Keratinocyte (primary cell): Measurements from ENCODE around the gene VOPP1. TPM values are rescaled to one million over a fixed set of nuclear protein-coding genes. Genes with fewer than 3 reads are reported as not detected.

Experiments
- DNase-seq: peaks from one replicate; pipeline ENCODE4 v3.0.0-alpha.2; 2011; ENCODE audit warnings: low read depth, missing footprints, low spot score
- FAIRE-seq: peaks from 2 replicates; lab custom pipeline; 2011; peaks lifted over from hg19 to GRCh38; lab: Jason Lieb, UNC
- H2AFZ ChIP-seq: 2 replicates; pipeline ENCODE4 v1.6.0; 2012; ENCODE audit warnings: low read length, control low read depth, inconsistent platforms; ENCODE audit not compliant: control insufficient read depth
- H3K27ac ChIP-seq: 2 replicates; pipeline ENCODE4 v1.5.1; 2011; ENCODE audit warnings: low read length; ENCODE audit not compliant: control insufficient read depth, insufficient read depth
- H3K27me3 ChIP-seq: 3 replicates; pipeline ENCODE4 v1.6.0; 2011; ENCODE audit warnings: low read length; ENCODE audit not compliant: control insufficient read depth, insufficient read depth; ENCODE audit errors: extremely low read depth
- H3K36me3 ChIP-seq, 2 experiments: 2 replicates in 1 of 2; 3 replicates in 1 of 2; pipeline ENCODE4 v1.5.1; 2011; ENCODE audit warnings: low read length in 2 of 2, mild to moderate bottlenecking in 1 of 2; ENCODE audit not compliant: control insufficient read depth in 2 of 2, insufficient read depth in 2 of 2; ENCODE audit errors: extremely low read depth in 1 of 2
- H3K4me1 ChIP-seq: 3 replicates; pipeline ENCODE4 v1.5.1; 2011; ENCODE audit warnings: low read length; ENCODE audit not compliant: control insufficient read depth, insufficient read depth; ENCODE audit errors: extremely low read depth
- H3K4me2 ChIP-seq: 3 replicates; pipeline ENCODE4 v1.6.0; 2011; ENCODE audit warnings: low read depth, low read length; ENCODE audit not compliant: control insufficient read depth, insufficient read depth; ENCODE audit errors: extremely low read depth
- H3K4me3 ChIP-seq, 3 experiments: fragments of 200-600 bp in 1 of 3; sonication (generic) in 1 of 3; 2 replicates in 2 of 3; 3 replicates in 1 of 3; pipeline ENCODE4 v1.5.1; 2011 to 2016; ENCODE audit warnings: low read length in 3 of 3, mild to moderate bottlenecking in 3 of 3, control low read depth in 2 of 3, inconsistent platforms in 1 of 3, low read depth in 1 of 3, mixed read lengths in 1 of 3, mixed run types in 1 of 3, moderate library complexity in 1 of 3; ENCODE audit not compliant: control insufficient read depth in 2 of 3, insufficient read depth in 2 of 3; ENCODE audit errors: extremely low read depth in 1 of 3
- H3K79me2 ChIP-seq: 2 replicates; pipeline ENCODE4 v1.6.0; 2012; ENCODE audit warnings: low read length; ENCODE audit not compliant: control insufficient read depth, insufficient read depth
- H3K9ac ChIP-seq: 3 replicates; pipeline ENCODE4 v1.6.0; 2011; ENCODE audit warnings: low read length; ENCODE audit not compliant: control insufficient read depth, insufficient read depth; ENCODE audit errors: extremely low read depth
- H3K9me1 ChIP-seq: 3 replicates; pipeline ENCODE4 v1.6.0; 2011; ENCODE audit warnings: low read length; ENCODE audit not compliant: control insufficient read depth, insufficient read depth; ENCODE audit errors: extremely low read depth
- H3K9me3 ChIP-seq: 2 replicates; pipeline ENCODE4 v1.5.1; 2012; ENCODE audit warnings: low read depth, low read length; ENCODE audit not compliant: control insufficient read depth
- H4K20me1 ChIP-seq: 3 replicates; pipeline ENCODE4 v1.6.0; 2011; ENCODE audit warnings: low read length; ENCODE audit not compliant: control insufficient read depth, insufficient read depth; ENCODE audit errors: extremely low read depth
- CTCF ChIP-seq, 3 experiments: IDR thresholded peaks in 1 of 3; conservative IDR thresholded peaks in 1 of 3; optimal IDR thresholded peaks in 1 of 3; 2 replicates in 2 of 3; 3 replicates in 1 of 3; pipeline versions ENCODE3 to v1.5.1; 2011; ENCODE audit warnings: low read length in 3 of 3, mild to moderate bottlenecking in 3 of 3, moderate library complexity in 2 of 3, control low read depth in 1 of 3, inconsistent platforms in 1 of 3; ENCODE audit not compliant: insufficient read depth in 2 of 3; ENCODE audit errors: extremely low read depth in 1 of 3
- EZH2 ChIP-seq: IDR thresholded peaks from one replicate; pipeline ENCODE4 v1.6.1; 2012; ENCODE audit warnings: inconsistent platforms, mild to moderate bottlenecking, low read length, moderate library complexity
- dilution Hi-C: fragments of 300-500 bp; cut with MboI; formaldehyde crosslinking; loops from one replicate; pipeline ENCODE4 v1.7.0; 2020; ENCODE audit warnings: low sequenced_read_pairs; ENCODE audit not compliant: extremely low pct_ligation_motif_present
- polyA plus RNA-seq, 5 experiments: library from polyadenylated mRNA; depleted of rRNA in 3 of 5; stranded (reverse) in 3 of 5; stranded (forward) in 1 of 5; unstranded in 1 of 5; fragments of >200 nt; gene quantifications; 1 replicate in 1 of 5; 2 replicates in 3 of 5; 3 replicates in 1 of 5; pipeline versions ENCODE4 v1.2.1 to v1.2.3, GENCODE V29; 2011 to 2012; ENCODE audit warnings: missing spikeins in 2 of 5, low read depth in 1 of 5, low replicate concordance in 1 of 5

The VOPP1 gene
- polyA plus RNA-seq, 1 donor (not counting 4 experiments of a cell fraction or from before 2014, with no cell fraction given), result 49.2 TPM

- Histone ChIP-seq H3K9me3 (no peaks in the 10 kb centered on the region), H3K27ac (no peak overlapping the region), H3K4me2 (no peak overlapping the region), H3K9me1 (no peaks in the 10 kb centered on the region), H3K9ac (no peak overlapping the region), H4K20me1 (no peaks in the 10 kb centered on the region), H2AFZ (no peak overlapping the region), H3K27me3 (peaks cover 6% of the 10 kb centered on the region), H3K79me2 (no peaks in the 10 kb centered on the region), H3K36me3 (no peaks in the 10 kb centered on the region), H3K4me3 (no peak overlapping the region), H3K4me1 (no peaks in the 10 kb centered on the region)
- TF ChIP-seq CTCF (optimal IDR thresholded peaks at IDR 0.05 in 1 of 3, IDR thresholded peaks at IDR 0.05 in 1 of 3, conservative IDR thresholded peaks at IDR 0.05 in 1 of 3; ENCODE audit: extremely low read depth in 1 of 3, insufficient read depth in 2 of 3, low read length in 3 of 3) (no peak), EZH2 (no peak)
- DNase-seq (no peak), FAIRE-seq (no peak)
- dilution Hi-C loops, result no loop called here
Measured at GRCh38 chr7:55595511-55595910, 23.2 kb upstream of the VOPP1 start.

GRCh38 chr7:55594870-55595269, 22.6 kb upstream of the VOPP1 start:
- Histone ChIP-seq H3K9ac (no peak overlapping the region), H3K79me2 (no peaks in the 10 kb centered on the region), H3K36me3 (no peaks in the 10 kb centered on the region), H2AFZ (no peak overlapping the region), H3K9me1 (no peaks in the 10 kb centered on the region), H3K4me3 (no peak overlapping the region), H3K9me3 (no peaks in the 10 kb centered on the region), H3K27ac (no peak overlapping the region), H4K20me1 (no peaks in the 10 kb centered on the region), H3K4me1 (no peaks in the 10 kb centered on the region), H3K4me2 (no peak overlapping the region), H3K27me3 (peaks cover 8% of the 10 kb centered on the region)
- TF ChIP-seq CTCF (optimal IDR thresholded peaks at IDR 0.05 in 1 of 3, IDR thresholded peaks at IDR 0.05 in 1 of 3, conservative IDR thresholded peaks at IDR 0.05 in 1 of 3; ENCODE audit: extremely low read depth in 1 of 3, insufficient read depth in 2 of 3, low read length in 3 of 3), result no peak
- no peak for TF ChIP-seq EZH2
- dilution Hi-C loops, result no loop called here
- FAIRE-seq, result no peak
- DNase-seq, result no peak
